Bronchial epithelial cell (primary cell): Measurements from ENCODE around the gene FGFR2. TPM values are rescaled to one million over a fixed set of nuclear protein-coding genes. Genes with fewer than 3 reads are reported as not detected.
A peak's percentile ranks its signal among the peaks of the same experiment; 100 is the strongest.

Experiments
- DNase-seq: peaks from one replicate; pipeline ENCODE4 v3.0.0-alpha.2; 2010; ENCODE audit warnings: low read depth
- FAIRE-seq: peaks from 2 replicates; lab custom pipeline; 2011; peaks lifted over from hg19 to GRCh38; lab: Jason Lieb, UNC
- H3K27me3 ChIP-seq: 2 replicates; pipeline ENCODE4 v1.5.1; 2011; ENCODE audit warnings: low read length; ENCODE audit not compliant: control insufficient read depth, insufficient read depth
- H3K36me3 ChIP-seq: 2 replicates; pipeline ENCODE4 v1.5.1; 2011; ENCODE audit warnings: low read length; ENCODE audit not compliant: control insufficient read depth, insufficient read depth
- H3K4me3 ChIP-seq: 2 replicates; pipeline ENCODE4 v1.5.1; 2011; ENCODE audit warnings: mild to moderate bottlenecking, low read depth, low read length, control low read depth
- total RNA-seq: library from RNA; depleted of rRNA; stranded (reverse); fragments of >200 nt; gene quantifications from 2 replicates; pipeline ENCODE4 v1.2.1, GENCODE V29; 2014
- TF ChIP-seq, protein P1 (sequence below): IDR thresholded peaks from 2 replicates; pipeline ENCODE4 v1.5.1; 2011; ENCODE audit warnings: mild to moderate bottlenecking, moderate library complexity, low read length, control low read depth, inconsistent platforms; ENCODE audit not compliant: insufficient read depth, severe bottlenecking

Gene FGFR2
- total RNA-seq, 1 donor from 2014 or later, result 16.8 TPM

GRCh38 chr10:121572859-121573537 lies 25.2 kb downstream of the FGFR2 start:
- no peaks in the 10 kb centered on the region for H3K27me3 ChIP-seq
- no peak for DNase-seq
- no peak overlapping the region for H3K4me3 ChIP-seq
- no peaks in the 10 kb centered on the region for H3K36me3 ChIP-seq
- TF ChIP-seq, protein P1, sequence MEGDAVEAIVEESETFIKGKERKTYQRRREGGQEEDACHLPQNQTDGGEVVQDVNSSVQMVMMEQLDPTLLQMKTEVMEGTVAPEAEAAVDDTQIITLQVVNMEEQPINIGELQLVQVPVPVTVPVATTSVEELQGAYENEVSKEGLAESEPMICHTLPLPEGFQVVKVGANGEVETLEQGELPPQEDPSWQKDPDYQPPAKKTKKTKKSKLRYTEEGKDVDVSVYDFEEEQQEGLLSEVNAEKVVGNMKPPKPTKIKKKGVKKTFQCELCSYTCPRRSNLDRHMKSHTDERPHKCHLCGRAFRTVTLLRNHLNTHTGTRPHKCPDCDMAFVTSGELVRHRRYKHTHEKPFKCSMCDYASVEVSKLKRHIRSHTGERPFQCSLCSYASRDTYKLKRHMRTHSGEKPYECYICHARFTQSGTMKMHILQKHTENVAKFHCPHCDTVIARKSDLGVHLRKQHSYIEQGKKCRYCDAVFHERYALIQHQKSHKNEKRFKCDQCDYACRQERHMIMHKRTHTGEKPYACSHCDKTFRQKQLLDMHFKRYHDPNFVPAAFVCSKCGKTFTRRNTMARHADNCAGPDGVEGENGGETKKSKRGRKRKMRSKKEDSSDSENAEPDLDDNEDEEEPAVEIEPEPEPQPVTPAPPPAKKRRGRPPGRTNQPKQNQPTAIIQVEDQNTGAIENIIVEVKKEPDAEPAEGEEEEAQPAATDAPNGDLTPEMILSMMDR, result no peak
- no peak for FAIRE-seq

DNA sequence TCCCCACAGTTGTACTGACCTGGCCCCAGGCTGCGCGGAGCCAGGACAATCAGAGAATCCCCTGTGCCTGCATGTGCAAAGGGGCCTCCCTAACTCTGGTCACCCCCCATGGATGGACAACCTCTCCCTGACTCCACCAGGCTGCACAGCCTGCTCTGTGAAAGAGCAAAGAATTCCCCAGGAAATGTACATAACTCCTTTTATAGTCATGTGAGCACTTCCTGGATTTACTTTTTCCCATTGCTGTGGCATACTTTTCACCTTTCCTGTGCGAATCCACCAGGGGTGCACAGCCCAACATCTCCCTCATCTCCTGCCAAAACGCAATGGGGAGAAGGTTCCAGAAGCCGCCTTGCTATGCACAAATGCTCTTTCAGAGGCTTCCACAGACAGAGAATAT lies 27.9 kb downstream of the FGFR2 start:
- TF ChIP-seq, protein P1, result no peak
- no peak for DNase-seq
- Histone ChIP-seq H3K27me3 (no peaks in the 10 kb centered on the region), H3K36me3 (peaks cover 1% of the 10 kb centered on the region), H3K4me3 (no peak overlapping the region)
- FAIRE-seq, result no peak

- H3K36me3 ChIP-seq, result peaks cover 4% of the 10 kb centered on the region
- no peaks in the 10 kb centered on the region for H3K27me3 ChIP-seq
Measured at GRCh38 chr10:121568275-121568674, 30.0 kb downstream of the FGFR2 start.

DNA sequence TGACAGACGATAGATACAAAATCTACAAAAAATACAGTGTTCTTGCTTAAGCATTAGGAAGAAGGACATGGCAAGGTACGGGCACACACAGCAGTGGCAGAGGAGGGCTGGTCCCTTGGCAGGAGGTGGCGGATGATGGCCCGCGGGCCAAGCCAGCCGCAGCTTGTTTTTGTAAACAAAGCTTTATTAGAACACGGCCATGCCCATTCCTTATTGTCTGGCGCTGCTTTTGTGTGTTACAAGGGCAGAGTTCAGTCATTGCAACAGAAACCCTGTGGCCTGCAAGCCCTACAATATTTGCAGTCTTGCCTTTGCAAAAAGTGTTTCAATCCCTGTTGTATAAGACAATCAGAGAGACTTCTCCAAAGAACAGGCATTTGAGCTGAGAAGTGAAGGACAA lies 30.7 kb downstream of the FGFR2 start:
- Histone ChIP-seq H3K36me3 (peaks cover 4% of the 10 kb centered on the region), H3K4me3 (no peak overlapping the region), H3K27me3 (no peaks in the 10 kb centered on the region)
- DNase-seq, result no peak
- no peak for FAIRE-seq
- TF ChIP-seq, protein P1, result no peak

More at GRCh38 chr10:121568275-121568674, 30.0 kb downstream of the FGFR2 start:
- TF ChIP-seq, protein P1, result no peak
- DNase-seq, result no peak
- H3K4me3 ChIP-seq, result no peak overlapping the region
- no peak for FAIRE-seq

DNA sequence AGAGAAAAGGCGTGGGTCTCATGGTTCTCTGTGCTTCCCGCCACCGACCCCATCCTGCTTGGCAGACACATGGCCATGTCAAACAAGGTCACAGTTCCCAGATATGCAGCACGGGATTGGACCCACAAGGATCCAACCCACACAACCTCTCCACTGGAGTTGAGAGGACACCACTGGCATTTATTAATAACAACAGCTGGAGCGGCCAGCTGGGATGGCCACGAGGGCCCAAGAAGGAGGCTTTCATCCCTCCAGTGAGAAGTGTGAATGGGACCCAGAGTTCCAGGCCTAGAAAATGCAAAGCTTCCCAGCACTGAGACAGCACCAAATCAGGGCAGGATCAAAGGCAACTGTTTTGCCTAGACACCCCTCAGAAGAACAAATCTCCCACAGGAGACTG lies 31.5 kb downstream of the FGFR2 start:
- peak; percentile 89 for FAIRE-seq

More for the DNA sequence above, 31.5 kb downstream of the FGFR2 start:
- TF ChIP-seq, protein P1, result no peak
- H3K36me3 ChIP-seq, result peaks cover 4% of the 10 kb centered on the region
- no peak overlapping the region for H3K4me3 ChIP-seq
- DNase-seq, result no peak
- no peaks in the 10 kb centered on the region for H3K27me3 ChIP-seq
